GM18868 (cell line): Measurements from ENCODE around the gene MAST4.

Experiments used
- ATAC-seq: cut with Tn5 transposase; IDR thresholded peaks from one replicate; pipeline ENCODE4 v1.9.1; 2021; ENCODE audit warnings: mild to moderate bottlenecking, moderate library complexity; ENCODE audit not compliant: unreplicated experiment

MAST4 gene

DNA sequence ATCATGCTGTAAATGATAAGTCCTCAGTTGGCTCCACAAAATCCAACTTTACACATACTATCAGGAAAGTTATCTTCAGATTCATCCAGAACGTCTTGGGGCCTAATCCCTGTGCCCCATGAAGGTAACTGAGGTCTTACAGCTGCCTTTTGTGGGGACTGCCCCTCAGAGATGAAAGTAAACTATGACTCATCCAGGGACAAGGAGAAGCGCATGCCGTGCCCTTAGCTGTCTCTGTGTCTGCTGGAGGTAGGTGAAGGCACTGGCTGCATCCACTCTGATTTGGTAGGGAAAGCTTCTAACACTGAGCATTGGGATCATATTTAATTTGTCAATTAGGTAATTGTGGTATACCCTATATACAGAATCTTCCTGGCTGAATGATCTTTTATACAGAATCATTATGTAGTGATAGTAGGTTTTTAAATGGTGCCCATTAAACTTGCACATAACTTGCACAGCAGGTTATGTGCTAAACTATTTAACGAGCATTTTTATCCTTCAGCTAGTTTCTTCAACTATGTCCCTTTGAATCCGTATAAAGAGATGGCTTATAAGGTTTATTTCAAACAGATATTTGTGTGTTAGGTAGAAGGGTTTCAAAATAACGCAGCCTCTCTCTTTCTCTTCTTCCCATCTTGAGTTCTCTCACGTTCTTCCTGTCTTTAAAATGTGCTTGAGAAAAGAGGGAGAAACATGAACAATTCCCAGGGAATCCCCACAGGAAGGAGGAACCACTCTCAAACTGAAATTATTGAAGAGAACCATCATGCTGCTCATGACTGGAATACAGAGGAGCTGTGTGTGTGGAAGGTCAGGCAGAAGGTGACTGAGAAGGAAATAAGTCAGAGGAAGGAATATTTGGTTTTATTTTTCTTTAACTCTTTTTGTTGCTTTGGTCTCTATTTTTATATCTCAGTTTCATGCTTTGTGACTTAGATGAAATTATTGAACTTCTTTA lies 349.5 kb downstream of the MAST4 start:
- ATAC-seq, result peak; percentile 99

- no peak for ATAC-seq
Observed at GRCh38 chr5:66947458-66947857, 351.3 kb downstream of the MAST4 start.

- ATAC-seq, result no peak
Observed at GRCh38 chr5:66949066-66949465, 352.9 kb downstream of the MAST4 start.

DNA sequence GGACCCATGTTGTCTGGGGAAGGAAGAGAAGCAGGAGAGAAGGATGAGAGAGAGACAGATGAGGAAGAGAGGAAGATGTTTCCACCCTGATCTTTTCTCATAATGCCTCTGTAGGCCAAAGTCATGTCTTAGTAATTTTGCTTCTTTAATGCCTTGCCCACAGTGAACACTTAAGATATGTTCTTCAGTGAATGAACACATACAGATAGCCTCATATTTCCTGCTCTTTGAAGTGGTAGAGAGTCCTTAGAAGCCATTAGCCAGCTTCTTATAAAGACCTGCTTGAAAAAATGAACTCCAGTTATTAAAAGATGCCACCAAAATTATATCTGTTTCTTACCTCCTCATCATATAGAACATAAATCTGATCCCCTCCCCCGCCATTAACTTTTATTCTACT lies 356.0 kb downstream of the MAST4 start:
- ATAC-seq, result no peak

DNA sequence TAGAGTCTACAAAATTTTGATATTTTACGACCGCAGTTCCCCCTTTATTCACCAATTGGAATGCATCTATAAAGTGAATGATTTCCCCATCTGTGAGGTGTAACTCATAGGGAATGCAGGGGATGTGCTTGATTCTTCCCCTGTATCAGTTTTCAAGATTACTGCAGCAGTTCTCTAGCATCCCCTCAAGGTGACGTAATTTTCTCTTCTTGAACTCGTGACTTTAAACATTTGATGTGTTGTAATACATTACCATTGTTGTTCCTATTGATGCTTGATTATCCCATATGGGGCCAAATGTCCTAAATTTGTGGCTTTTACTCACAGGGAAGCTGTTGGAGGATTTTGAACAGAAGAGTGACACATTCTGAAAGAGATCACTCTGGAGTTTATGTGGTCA lies 360.2 kb downstream of the MAST4 start:
- ATAC-seq, result no peak

DNA sequence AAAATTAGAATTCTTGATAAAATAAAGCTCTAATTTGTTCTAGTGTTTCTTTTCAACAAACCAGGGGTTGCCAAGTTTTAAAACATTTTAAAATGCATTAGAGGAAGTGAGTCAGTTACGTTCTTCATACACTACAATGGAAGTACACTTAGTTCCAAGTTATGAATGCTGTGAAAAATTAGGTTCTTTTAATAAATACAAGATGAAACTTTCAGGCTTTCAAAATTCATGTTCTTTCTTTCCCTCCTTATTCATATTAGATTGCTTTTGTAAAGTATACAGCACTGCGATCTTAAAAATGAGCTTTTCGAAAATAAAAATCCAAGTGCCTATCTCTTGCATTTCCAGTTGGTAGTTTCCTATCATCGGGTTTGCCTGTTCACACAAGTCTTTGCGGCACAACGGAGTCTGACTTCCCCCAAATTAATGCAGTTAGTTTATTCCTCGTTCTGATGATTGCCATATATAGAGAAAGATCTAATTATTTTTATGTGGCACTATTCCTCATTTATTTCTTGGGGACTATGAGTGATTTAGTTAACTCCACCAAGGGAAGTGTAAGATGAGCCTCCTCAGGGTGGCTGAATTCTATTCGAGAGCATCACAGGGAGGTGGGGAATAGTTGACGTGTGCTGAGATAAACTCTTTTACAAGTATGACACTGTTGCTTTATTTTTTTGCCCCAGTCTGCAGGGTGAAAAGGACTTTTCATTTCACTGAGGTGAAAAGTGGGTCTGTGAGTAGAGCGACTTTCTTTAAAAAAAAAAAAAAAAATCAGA lies 362.2 kb downstream of the MAST4 start:
- no peak for ATAC-seq

- ATAC-seq, result no peak
Observed at GRCh38 chr5:66958980-66959641, 362.9 kb downstream of the MAST4 start.

- no peak for ATAC-seq
Observed at GRCh38 chr5:66959653-66960052, 363.5 kb downstream of the MAST4 start.

DNA sequence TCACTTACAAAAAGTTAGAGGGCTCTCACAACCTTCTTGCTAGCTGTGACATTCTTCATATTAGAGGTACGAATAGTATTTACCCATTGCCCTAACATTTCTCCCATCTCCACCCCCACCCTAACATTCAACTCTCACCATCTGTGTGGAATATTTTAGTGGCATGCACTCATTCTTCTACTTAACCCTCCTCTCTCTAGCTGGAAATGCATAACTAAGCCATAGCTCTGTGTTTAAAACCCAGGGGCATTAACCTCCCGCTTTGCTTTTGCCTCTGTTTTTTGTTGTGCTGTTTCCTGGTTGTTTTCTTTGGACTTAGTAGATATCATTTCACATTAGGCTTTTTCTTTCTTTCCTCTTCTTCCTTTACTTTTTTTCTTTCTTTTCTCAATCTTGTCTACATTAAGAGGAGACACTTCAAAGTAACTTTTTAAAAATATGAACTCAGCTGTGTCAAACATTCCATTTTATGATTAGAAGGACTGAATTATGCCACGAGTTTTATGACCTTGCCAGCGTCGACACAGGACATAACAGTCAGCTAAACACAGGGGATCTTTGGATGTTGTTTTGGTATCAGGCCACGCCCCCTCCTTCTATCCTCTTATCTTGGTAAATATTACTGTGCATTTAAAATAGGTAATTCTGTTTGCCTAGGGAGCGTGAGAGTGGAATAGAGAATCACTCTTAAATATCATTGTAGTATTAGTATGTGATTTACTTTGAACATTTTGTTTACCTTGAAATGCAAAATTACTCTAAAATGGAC lies 364.4 kb downstream of the MAST4 start:
- ATAC-seq, result no peak

DNA sequence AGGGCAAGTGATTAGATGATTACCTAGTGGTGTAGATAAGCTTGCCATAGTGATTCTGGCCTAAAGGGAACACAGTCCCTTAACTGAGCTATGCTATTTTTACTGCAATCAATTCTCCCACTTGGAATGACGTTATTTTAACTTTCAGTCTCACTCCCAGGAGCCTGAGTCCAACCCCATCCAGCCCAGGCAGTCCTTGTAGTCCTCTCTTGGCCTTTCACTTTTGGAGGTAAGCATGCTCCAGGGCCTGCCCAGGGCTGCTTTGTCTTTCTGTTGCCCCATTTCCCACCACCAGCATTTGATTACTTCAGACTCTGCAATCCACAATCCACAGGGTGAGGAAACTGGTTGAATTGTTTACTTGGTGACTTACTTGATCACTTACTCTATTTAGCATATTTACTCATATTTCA lies 367.4 kb downstream of the MAST4 start:
- no peak for ATAC-seq

DNA sequence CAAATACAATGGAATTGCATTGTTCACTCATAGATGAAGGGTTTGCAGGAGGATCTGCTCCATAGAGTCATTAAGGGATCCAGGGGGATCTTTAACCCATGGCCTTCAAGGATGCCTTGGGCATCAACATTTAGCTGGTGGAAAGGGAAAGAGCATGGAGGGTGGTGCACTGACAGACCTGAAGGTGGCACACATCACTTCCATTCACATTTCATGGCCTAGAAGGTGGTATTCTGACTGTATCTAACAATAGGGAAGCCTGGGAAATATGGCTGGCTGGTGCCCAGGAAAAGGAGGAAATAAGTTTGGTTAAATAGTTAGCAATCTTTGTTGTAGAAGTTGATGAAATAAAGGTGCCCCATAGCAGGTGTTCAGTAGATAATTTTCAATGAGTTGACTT lies 370.2 kb downstream of the MAST4 start:
- no peak for ATAC-seq

DNA sequence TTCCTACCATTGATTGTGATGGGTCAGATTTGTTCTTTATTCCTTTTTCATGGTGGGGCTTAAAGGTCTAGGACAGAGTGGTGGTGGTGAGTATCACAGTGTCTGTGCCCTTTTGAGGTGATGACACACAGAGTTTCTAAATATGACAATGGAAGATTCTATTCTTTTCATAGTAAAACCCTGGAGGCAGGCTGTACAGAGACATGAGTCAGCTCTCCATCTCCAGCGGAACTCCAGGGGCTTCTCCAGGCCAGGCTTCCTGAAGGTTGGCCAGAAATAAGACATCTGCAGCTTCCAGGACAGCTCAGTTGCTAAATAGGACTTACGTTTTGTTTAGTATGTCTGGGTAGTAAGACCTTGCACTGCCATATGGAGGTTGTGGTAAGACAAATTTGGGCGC lies 370.9 kb downstream of the MAST4 start:
- no peak for ATAC-seq

- ATAC-seq, result no peak
Observed at GRCh38 chr5:66967826-66968262, 371.7 kb downstream of the MAST4 start.

- ATAC-seq, result no peak
Observed at GRCh38 chr5:66969484-66969883, 373.3 kb downstream of the MAST4 start.

DNA sequence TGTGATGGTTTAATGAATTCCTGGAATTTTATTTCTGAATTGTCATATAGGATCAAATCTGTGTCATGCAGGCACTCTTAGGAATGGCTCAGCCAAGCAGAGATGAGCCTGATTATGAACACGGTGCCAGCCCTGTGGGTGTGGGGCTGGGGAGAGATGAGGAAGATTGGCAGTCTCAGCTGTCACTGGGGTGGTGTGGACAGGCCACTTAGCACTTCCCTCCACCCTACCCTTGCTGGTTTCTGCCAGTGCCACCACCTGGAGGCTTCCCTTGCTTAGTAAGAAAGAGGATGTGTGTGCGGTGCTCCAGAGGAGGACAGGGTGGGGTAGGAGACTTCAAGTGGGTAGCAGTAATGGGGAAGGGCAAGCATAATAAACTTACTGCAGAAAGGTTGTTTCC lies 373.8 kb downstream of the MAST4 start:
- no peak for ATAC-seq

GRCh38 chr5:66972004-66972403 lies 375.8 kb downstream of the MAST4 start:
- no peak for ATAC-seq

GRCh38 chr5:66974256-66974655 lies 378.1 kb downstream of the MAST4 start:
- ATAC-seq, result no peak

GRCh38 chr5:66976108-66976507 lies 379.9 kb downstream of the MAST4 start:
- ATAC-seq, result no peak

GRCh38 chr5:66979738-66980137 lies 383.5 kb downstream of the MAST4 start:
- no peak for ATAC-seq

DNA sequence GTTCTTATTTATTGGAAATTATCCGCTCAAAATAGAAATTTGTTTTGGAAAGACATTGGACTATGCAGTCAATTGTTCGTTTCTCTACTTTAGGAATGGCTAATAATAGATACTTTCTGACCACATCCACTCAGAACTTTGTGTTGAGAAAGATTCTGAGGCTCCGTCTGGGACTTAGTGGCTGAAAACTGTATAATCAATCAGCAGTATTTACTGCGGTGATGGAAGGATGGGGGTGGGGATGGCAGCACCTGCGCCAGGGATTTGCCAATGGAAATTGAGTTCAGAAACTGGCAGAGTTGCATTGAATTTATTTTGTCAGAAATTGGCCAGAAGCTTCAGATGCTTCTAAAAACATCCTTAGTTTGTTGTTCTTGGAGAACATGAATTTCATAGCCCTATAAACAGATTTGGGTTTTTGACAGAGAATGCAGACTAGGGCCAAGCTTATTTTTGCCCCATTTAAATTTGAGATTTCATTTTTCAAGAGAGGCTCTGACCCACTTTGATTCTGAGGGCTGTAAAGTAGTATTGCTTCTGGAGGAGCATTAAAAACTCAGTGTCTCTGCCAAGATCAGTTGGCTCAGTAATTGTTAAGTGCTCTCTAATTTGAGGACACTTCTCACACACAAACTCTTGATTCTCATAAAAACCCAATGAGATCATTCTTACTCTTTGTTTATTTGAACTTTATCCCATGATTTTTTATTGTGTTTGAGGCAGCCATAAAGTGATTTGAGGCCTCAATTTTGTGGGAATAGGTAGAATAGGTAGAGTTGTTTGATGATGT lies 385.3 kb downstream of the MAST4 start:
- no peak for ATAC-seq
